HEK293 (cell line): ENCODE data around the gene KRTAP10-12.

Experiments used
- GLI4 ChIP-seq: fragments of 450-650 bp; formaldehyde crosslinking; IDR thresholded peaks from 2 replicates; pipeline ENCODE4 v1.5.1; 2016; ENCODE audit warnings: missing biosample characterization, missing genetic modification characterization
- MZF1 ChIP-seq: fragments of 450-650 bp; formaldehyde crosslinking; IDR thresholded peaks from 2 replicates; pipeline ENCODE4 v1.5.1; 2017; ENCODE audit warnings: missing biosample characterization, missing genetic modification characterization, borderline replicate concordance
- ZNF138 ChIP-seq: fragments of 450-650 bp; formaldehyde crosslinking; IDR thresholded peaks from 2 replicates; pipeline ENCODE4 v1.5.1; 2016; ENCODE audit warnings: missing biosample characterization, missing genetic modification characterization, borderline replicate concordance
- ZNF274 ChIP-seq, 2 experiments: fragments of 200-500 bp in 1 of 2; fragments of 450-650 bp in 1 of 2; sonication (Bioruptor generic) in 1 of 2; formaldehyde crosslinking in 1 of 2; IDR thresholded peaks; 2 replicates each; pipeline versions ENCODE4 v1.5.1 to v1.6.1; 2014 to 2016; ENCODE audit warnings: borderline replicate concordance in 1 of 2, inconsistent platforms in 1 of 2, low read length in 1 of 2, missing biosample characterization in 1 of 2, missing genetic modification characterization in 1 of 2
- ZNF335 ChIP-seq: fragments of 450-650 bp; formaldehyde crosslinking; conservative IDR thresholded peaks from 2 replicates; pipeline ENCODE4 v1.5.1; 2016; ENCODE audit warnings: missing biosample characterization, missing genetic modification characterization
- ZNF514 ChIP-seq: fragments of 450-650 bp; formaldehyde crosslinking; IDR thresholded peaks from 2 replicates; pipeline ENCODE4 v1.5.1; 2016; ENCODE audit warnings: missing biosample characterization, missing genetic modification characterization
- TF ChIP-seq, protein P1 (sequence below): fragments of 450-650 bp; formaldehyde crosslinking; IDR thresholded peaks from 2 replicates; pipeline ENCODE4 v1.5.1; 2016; ENCODE audit warnings: missing biosample characterization, missing genetic modification characterization
- TF ChIP-seq, protein P2 (sequence below): fragments of 450-650 bp; formaldehyde crosslinking; IDR thresholded peaks from 2 replicates; pipeline ENCODE4 v1.5.1; 2016; ENCODE audit warnings: missing biosample characterization, missing genetic modification characterization
- TF ChIP-seq, protein P3 (sequence below): fragments of 450-650 bp; formaldehyde crosslinking; IDR thresholded peaks from 2 replicates; pipeline ENCODE4 v1.5.1; 2016; ENCODE audit warnings: missing biosample characterization, missing genetic modification characterization
- TF ChIP-seq, protein P4 (sequence below): fragments of 450-650 bp; formaldehyde crosslinking; IDR thresholded peaks from 2 replicates; pipeline ENCODE4 v1.5.1; 2016; ENCODE audit warnings: missing biosample characterization, missing genetic modification characterization
- TF ChIP-seq, protein P5 (sequence below): fragments of 450-650 bp; formaldehyde crosslinking; optimal IDR thresholded peaks from 2 replicates; pipeline ENCODE3; 2016; ENCODE audit warnings: missing biosample characterization, mild to moderate bottlenecking, missing genetic modification characterization
- TF ChIP-seq, protein P6 (sequence below): fragments of 450-650 bp; formaldehyde crosslinking; IDR thresholded peaks from 2 replicates; pipeline ENCODE4 v1.5.1; 2017; ENCODE audit warnings: missing biosample characterization, missing genetic modification characterization

DNA sequence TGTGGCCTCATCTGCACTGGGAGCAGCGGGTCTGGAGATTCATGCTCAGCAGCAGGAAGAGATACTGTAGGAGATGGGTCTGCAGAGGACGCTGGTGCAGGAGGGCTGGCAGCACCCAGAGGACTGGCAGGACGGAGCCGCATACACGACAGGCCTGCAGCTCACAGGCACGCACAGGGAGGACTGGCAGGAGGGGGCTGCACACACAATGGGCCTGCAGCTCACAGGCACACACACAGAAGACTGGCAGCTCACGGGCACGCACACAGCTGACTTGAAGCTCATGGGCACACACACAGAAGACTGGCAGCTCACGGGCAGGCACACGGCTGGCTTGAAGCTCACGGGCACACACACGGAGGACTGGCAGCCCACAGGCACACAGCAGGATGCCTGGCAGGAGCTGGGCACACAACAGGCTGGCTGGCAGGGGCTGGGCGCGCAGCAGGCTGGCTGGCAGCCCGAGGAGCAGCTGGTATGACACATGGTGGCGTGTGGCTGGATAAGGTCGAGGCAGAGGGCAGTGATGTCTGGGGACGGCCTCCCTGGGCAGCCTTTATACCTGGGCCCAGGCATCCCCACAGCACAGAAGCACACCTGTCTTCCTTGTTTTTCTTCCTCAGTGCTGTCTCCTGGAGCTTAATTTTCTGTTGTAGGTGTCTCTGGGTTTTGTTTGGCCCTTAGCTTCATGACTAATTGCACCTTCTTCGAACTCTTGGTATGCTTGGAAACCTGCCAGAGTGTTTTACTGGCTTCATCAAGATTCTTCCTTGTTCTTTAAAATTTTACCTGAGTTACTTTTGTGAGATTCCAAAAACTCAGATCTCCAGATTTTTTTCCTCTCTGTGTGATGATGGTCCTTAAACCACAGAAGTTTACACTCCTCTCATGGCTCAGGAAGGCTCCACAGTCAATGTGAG, 30.3 kb upstream of the KRTAP10-12 start, which contains the start of gene KRTAP12-2:
- TF ChIP-seq, protein P1, sequence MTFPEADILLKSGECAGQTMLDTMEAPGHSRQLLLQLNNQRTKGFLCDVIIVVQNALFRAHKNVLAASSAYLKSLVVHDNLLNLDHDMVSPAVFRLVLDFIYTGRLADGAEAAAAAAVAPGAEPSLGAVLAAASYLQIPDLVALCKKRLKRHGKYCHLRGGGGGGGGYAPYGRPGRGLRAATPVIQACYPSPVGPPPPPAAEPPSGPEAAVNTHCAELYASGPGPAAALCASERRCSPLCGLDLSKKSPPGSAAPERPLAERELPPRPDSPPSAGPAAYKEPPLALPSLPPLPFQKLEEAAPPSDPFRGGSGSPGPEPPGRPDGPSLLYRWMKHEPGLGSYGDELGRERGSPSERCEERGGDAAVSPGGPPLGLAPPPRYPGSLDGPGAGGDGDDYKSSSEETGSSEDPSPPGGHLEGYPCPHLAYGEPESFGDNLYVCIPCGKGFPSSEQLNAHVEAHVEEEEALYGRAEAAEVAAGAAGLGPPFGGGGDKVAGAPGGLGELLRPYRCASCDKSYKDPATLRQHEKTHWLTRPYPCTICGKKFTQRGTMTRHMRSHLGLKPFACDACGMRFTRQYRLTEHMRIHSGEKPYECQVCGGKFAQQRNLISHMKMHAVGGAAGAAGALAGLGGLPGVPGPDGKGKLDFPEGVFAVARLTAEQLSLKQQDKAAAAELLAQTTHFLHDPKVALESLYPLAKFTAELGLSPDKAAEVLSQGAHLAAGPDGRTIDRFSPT (tag by site-specific recombination), result no peak
- TF ChIP-seq, protein P2, sequence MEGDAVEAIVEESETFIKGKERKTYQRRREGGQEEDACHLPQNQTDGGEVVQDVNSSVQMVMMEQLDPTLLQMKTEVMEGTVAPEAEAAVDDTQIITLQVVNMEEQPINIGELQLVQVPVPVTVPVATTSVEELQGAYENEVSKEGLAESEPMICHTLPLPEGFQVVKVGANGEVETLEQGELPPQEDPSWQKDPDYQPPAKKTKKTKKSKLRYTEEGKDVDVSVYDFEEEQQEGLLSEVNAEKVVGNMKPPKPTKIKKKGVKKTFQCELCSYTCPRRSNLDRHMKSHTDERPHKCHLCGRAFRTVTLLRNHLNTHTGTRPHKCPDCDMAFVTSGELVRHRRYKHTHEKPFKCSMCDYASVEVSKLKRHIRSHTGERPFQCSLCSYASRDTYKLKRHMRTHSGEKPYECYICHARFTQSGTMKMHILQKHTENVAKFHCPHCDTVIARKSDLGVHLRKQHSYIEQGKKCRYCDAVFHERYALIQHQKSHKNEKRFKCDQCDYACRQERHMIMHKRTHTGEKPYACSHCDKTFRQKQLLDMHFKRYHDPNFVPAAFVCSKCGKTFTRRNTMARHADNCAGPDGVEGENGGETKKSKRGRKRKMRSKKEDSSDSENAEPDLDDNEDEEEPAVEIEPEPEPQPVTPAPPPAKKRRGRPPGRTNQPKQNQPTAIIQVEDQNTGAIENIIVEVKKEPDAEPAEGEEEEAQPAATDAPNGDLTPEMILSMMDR (tag by site-specific recombination), result no peak
- TF ChIP-seq ZNF514 (tag by site-specific recombination) (no peak), ZNF138 (tag by site-specific recombination) (no peak), GLI4 (tag by site-specific recombination) (no peak), ZNF335 (tag by site-specific recombination) (no peak), MZF1 (no peak), ZNF274 (IDR thresholded peaks at IDR 0.05; ENCODE audit: low read length) (no peak), ZNF274 (tag by site-specific recombination; IDR thresholded peaks at IDR 0.05; ENCODE audit: borderline replicate concordance) (no peak)
- TF ChIP-seq, protein P3, sequence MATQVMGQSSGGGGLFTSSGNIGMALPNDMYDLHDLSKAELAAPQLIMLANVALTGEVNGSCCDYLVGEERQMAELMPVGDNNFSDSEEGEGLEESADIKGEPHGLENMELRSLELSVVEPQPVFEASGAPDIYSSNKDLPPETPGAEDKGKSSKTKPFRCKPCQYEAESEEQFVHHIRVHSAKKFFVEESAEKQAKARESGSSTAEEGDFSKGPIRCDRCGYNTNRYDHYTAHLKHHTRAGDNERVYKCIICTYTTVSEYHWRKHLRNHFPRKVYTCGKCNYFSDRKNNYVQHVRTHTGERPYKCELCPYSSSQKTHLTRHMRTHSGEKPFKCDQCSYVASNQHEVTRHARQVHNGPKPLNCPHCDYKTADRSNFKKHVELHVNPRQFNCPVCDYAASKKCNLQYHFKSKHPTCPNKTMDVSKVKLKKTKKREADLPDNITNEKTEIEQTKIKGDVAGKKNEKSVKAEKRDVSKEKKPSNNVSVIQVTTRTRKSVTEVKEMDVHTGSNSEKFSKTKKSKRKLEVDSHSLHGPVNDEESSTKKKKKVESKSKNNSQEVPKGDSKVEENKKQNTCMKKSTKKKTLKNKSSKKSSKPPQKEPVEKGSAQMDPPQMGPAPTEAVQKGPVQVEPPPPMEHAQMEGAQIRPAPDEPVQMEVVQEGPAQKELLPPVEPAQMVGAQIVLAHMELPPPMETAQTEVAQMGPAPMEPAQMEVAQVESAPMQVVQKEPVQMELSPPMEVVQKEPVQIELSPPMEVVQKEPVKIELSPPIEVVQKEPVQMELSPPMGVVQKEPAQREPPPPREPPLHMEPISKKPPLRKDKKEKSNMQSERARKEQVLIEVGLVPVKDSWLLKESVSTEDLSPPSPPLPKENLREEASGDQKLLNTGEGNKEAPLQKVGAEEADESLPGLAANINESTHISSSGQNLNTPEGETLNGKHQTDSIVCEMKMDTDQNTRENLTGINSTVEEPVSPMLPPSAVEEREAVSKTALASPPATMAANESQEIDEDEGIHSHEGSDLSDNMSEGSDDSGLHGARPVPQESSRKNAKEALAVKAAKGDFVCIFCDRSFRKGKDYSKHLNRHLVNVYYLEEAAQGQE, result no peak
- TF ChIP-seq, protein P4, sequence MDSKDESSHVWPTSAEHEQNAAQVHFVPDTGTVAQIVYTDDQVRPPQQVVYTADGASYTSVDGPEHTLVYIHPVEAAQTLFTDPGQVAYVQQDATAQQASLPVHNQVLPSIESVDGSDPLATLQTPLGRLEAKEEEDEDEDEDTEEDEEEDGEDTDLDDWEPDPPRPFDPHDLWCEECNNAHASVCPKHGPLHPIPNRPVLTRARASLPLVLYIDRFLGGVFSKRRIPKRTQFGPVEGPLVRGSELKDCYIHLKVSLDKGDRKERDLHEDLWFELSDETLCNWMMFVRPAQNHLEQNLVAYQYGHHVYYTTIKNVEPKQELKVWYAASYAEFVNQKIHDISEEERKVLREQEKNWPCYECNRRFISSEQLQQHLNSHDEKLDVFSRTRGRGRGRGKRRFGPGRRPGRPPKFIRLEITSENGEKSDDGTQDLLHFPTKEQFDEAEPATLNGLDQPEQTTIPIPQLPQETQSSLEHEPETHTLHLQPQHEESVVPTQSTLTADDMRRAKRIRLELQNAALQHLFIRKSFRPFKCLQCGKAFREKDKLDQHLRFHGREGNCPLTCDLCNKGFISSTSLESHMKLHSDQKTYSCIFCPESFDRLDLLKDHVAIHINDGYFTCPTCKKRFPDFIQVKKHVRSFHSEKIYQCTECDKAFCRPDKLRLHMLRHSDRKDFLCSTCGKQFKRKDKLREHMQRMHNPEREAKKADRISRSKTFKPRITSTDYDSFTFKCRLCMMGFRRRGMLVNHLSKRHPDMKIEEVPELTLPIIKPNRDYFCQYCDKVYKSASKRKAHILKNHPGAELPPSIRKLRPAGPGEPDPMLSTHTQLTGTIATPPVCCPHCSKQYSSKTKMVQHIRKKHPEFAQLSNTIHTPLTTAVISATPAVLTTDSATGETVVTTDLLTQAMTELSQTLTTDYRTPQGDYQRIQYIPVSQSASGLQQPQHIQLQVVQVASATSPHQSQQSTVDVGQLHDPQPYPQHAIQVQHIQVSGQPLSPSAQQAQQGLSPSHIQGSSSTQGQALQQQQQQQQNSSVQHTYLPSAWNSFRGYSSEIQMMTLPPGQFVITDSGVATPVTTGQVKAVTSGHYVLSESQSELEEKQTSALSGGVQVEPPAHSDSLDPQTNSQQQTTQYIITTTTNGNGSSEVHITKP (tag by site-specific recombination), result no peak
- TF ChIP-seq, protein P5, sequence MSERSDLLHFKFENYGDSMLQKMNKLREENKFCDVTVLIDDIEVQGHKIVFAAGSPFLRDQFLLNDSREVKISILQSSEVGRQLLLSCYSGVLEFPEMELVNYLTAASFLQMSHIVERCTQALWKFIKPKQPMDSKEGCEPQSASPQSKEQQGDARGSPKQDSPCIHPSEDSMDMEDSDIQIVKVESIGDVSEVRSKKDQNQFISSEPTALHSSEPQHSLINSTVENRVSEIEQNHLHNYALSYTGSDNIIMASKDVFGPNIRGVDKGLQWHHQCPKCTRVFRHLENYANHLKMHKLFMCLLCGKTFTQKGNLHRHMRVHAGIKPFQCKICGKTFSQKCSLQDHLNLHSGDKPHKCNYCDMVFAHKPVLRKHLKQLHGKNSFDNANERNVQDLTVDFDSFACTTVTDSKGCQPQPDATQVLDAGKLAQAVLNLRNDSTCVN, result no peak
- TF ChIP-seq, protein P6, sequence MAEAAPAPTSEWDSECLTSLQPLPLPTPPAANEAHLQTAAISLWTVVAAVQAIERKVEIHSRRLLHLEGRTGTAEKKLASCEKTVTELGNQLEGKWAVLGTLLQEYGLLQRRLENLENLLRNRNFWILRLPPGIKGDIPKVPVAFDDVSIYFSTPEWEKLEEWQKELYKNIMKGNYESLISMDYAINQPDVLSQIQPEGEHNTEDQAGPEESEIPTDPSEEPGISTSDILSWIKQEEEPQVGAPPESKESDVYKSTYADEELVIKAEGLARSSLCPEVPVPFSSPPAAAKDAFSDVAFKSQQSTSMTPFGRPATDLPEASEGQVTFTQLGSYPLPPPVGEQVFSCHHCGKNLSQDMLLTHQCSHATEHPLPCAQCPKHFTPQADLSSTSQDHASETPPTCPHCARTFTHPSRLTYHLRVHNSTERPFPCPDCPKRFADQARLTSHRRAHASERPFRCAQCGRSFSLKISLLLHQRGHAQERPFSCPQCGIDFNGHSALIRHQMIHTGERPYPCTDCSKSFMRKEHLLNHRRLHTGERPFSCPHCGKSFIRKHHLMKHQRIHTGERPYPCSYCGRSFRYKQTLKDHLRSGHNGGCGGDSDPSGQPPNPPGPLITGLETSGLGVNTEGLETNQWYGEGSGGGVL (tag by site-specific recombination), result no peak
